Mucosa of descending colon (tissue), 3 donors: ENCODE results near the gene STK40. TPM values are rescaled to one million over a fixed set of nuclear protein-coding genes. Genes with fewer than 3 reads are reported as not detected.

Source experiments
- ATAC-seq: fragments of 200-7000 bp; cut with Tn5 transposase; one replicate; pipeline ENCODE4 v1.9.1; 2020; ENCODE audit warnings: mild to moderate bottlenecking, moderate library complexity
- DNase-seq, 3 donors: peaks; one replicate each; pipeline ENCODE4 v3.0.0-alpha.2; 2020
- H3K36me3 ChIP-seq: fragments of 200-600 bp; one replicate; pipeline ENCODE4 v1.8.0; 2021; ENCODE audit warnings: low read depth, mild to moderate bottlenecking
- H3K4me1 ChIP-seq: fragments of 200-600 bp; one replicate; pipeline ENCODE4 v1.8.0; 2021; ENCODE audit warnings: low read depth, mild to moderate bottlenecking
- H3K4me3 ChIP-seq: fragments of 200-600 bp; one replicate; pipeline ENCODE4 v1.8.0; 2021; ENCODE audit warnings: mild to moderate bottlenecking
- H3K9me3 ChIP-seq: fragments of 200-600 bp; one replicate; pipeline ENCODE4 v1.8.0; 2021; ENCODE audit warnings: mild to moderate bottlenecking
- CTCF ChIP-seq: fragments of 200-600 bp; IDR thresholded peaks from one replicate; pipeline ENCODE4 v1.8.0; 2022; ENCODE audit warnings: antibody characterized with exemption, mild to moderate bottlenecking
- intact Hi-C, 2 donors: fragments of 100-400 bp; cut with DNase I in 1 of 2; cut with micrococcal nuclease in 1 of 2; formaldehyde crosslinking; loops; one replicate each; pipeline versions ENCODE4 v1.11.0 to v1.11.1; 2022; cut with DNase I, micrococcal nuclease
- total RNA-seq, 3 donors: library from RNA; stranded (reverse); fragmentation: NEBNext Ultra II Directional in 2 of 3; extraction: Animal tissue kit (Norgen Biotek cat#: 25700) in 2 of 3; gene quantifications; one replicate each; pipeline versions ENCODE4 v1.2.1 to v1.2.4, GENCODE V29; 2021 to 2023
- donor health status: DM: no; HTN: no; CAD: no; lungs with moderate emphysema.
- donor health status: DM: no; HTN: no; CAD: no.
- donor health status: DM: no; HTN: yes; CAD: no.

Gene STK40
- total RNA-seq, 3 donors from 2014 or later, result 51.5 to 85.0 (median 59.4) TPM

DNA sequence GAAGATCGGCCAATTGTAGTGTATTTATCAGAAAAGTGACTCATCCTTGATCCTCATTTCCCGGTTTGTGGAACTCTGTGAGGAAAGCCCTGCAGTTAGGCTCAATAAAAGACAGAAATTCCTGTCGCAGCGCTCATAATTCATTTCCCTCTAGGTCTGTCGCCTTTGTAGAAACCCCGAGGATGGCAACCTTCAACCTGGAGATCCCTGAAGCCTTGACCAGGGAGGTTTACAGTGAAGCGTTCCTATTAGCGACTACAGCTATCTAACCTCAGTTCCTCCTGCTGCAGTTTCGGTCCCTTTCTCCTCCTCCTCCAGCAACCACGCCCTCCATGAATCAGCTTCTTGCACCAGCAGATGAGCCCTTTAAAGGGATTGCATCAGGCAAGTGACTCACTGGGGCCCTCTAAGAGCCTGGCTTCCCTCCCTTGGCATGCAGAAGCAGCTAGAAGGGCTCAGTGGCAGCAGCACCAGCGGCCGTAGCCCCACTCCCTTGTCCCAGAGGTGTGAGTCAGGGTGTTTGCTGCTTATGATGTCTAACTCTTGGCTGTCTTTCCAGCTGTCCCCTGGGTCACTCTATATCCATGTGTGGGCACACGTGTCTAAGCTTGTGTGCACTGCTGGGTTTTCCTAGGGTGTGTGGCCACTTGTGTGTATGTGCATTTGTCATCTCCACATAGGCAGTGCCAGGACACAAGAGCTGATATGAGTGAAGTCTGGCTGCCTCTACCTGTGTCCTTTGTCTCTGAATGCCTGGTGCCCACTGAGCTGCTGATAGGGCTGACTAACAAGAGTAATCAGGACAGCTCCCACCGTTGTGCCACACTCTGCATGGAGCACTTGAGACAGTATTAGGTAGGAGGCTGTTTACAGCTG is 779 bp upstream of the STK40 start:
- Histone ChIP-seq H3K4me3 (peak overlapping the region; percentile 92), H3K9me3 (no peaks in the 10 kb centered on the region), H3K36me3 (peaks cover 4% of the 10 kb centered on the region), H3K4me1 (peaks cover 29% of the 10 kb centered on the region)
- DNase-seq (peak; percentile 85 to 93 (median 91)), ATAC-seq (peak; percentile 78)
- no peak for TF ChIP-seq CTCF
- intact Hi-C loops, result no loop called here

DNA sequence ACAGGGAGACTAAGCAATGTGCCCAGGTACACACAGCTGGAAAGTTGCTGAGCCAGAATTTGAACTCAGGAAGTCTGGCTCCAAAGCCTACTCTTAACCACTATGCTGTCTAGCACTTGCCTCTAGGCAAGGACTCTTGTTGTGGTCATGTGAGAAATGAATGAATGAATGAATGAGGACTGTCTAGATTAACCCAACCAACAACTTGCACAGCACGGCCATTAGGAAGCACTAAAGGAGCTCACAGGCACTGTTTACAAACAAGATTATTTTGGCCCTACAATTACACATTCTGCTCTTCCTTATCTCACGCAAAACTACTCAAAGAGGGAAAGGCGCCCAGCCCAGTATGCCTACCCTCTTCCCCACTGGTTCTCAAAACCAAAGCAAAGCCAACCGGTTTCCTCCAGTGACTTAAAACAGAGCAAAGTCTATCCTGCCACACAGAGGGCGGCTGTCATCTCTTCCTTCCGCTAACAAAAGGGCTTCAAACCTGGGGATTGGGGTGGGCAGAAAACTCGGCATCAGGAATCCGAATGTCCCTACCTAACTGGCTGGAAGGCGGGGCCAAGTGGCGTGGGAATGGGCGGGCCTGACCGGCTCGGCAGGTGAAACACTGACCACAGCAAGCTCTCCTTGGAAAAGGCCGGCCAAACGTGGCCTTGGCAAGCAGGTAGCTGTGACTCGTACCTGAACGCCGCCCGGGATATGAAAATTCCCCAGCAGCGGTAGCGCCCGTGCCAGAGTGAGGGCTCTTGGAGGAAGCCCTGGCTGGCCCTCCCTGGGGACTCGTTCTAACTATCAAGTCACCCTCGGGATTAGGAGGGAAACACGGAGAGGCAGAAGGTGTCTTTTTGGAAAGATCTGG is 948 bp downstream of the STK40 start:
- DNase-seq, result peak; percentile 87 to 91 (median 89)
- peak; percentile 43 for ATAC-seq
- intact Hi-C loops, result no loop called here
- H3K36me3 ChIP-seq, result peaks cover 4% of the 10 kb centered on the region
- peaks cover 34% of the 10 kb centered on the region for H3K4me1 ChIP-seq
- peak overlapping the region; percentile 92 for H3K4me3 ChIP-seq
- no peak for TF ChIP-seq CTCF
- H3K9me3 ChIP-seq, result no peaks in the 10 kb centered on the region

GRCh38 chr1:36383240-36383639 is 2.5 kb downstream of the STK40 start:
- Histone ChIP-seq H3K36me3 (peaks cover 4% of the 10 kb centered on the region), H3K4me3 (no peak overlapping the region), H3K9me3 (no peaks in the 10 kb centered on the region), H3K4me1 (peaks cover 34% of the 10 kb centered on the region)
- intact Hi-C loops, result no loop called here
- ATAC-seq (no peak), DNase-seq (no peak)
- TF ChIP-seq CTCF, result no peak

DNA sequence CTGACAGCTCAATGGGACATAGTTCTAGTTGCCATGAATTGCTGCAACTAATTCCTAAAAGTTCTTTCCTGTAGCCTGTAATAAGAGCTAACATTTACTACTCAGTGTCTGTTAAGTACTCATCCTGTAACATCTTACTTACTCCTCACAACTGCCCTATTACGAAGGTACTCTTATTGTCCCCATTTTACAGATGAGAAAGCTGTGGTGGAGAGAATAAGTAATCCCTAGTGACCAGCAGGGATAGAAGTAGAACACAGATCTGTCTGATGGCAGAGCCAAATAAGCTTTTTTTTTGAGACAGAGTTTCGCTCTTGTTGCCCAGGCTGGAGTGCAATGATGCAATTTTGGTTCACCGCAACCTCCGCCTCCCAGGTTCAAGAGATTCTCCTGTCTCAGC is 3.1 kb downstream of the STK40 start:
- no peak overlapping the region for H3K4me3 ChIP-seq
- ATAC-seq, result no peak
- intact Hi-C loops, result no loop called here
- TF ChIP-seq CTCF, result no peak
- peaks cover 4% of the 10 kb centered on the region for H3K36me3 ChIP-seq
- DNase-seq, result no peak
- H3K4me1 ChIP-seq, result peaks cover 29% of the 10 kb centered on the region
- H3K9me3 ChIP-seq, result no peaks in the 10 kb centered on the region

DNA sequence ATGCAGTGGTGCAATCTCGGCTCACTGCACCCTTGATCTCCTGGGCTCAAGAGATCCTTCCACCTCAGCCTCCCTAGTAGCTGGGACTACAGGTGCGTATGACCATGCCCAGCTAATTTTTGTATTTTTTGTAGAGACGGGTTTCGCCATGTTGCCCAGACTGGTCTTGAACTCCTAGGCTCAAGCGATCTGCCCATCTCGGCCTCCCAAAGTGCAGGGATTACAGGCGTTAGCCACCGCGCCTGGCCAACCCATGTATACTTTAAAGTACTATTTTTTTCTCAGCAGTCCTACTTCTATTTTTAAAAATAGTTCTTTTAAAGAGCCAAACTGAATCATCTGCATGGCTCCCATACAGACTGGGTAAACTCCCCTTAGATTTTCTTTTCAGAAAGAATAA is 3.5 kb downstream of the STK40 start:
- DNase-seq (no peak), ATAC-seq (no peak)
- intact Hi-C loops, result no loop called here
- H3K4me1 ChIP-seq, result peaks cover 26% of the 10 kb centered on the region
- no peak overlapping the region for H3K4me3 ChIP-seq
- H3K9me3 ChIP-seq, result no peaks in the 10 kb centered on the region
- no peak for TF ChIP-seq CTCF
- peaks cover 4% of the 10 kb centered on the region for H3K36me3 ChIP-seq
